GM18868 (cell line): ENCODE results near the gene OR56A4.
"Not testable (repeated sequence)": the region's sequence is repeated elsewhere in the genome, so short reads cannot be mapped to it uniquely, and the experiment has no call there.

Source experiments
- ATAC-seq: cut with Tn5 transposase; IDR thresholded peaks from one replicate; pipeline ENCODE4 v1.9.1; 2021; ENCODE audit warnings: mild to moderate bottlenecking, moderate library complexity; ENCODE audit not compliant: unreplicated experiment

Gene OR56A4

DNA sequence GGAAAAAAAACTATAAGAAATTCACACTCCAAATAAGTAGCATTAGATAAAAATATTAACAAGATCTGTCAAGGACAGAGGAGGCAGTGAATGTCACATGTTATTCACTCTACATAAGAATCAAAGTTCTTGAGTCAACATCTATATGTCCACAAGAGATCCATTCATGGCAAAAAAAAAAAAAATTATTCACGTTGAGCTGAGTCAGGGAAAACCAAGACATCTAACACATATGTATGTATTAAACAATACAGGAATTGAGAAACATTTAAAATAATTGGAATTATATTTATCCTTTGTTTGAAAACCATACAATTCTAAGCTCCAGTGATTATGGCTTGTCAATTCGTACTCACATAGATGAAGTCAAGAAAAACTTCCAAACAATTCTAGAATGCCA, 39.8 kb downstream of the OR56A4 start:
- ATAC-seq = no peak

DNA sequence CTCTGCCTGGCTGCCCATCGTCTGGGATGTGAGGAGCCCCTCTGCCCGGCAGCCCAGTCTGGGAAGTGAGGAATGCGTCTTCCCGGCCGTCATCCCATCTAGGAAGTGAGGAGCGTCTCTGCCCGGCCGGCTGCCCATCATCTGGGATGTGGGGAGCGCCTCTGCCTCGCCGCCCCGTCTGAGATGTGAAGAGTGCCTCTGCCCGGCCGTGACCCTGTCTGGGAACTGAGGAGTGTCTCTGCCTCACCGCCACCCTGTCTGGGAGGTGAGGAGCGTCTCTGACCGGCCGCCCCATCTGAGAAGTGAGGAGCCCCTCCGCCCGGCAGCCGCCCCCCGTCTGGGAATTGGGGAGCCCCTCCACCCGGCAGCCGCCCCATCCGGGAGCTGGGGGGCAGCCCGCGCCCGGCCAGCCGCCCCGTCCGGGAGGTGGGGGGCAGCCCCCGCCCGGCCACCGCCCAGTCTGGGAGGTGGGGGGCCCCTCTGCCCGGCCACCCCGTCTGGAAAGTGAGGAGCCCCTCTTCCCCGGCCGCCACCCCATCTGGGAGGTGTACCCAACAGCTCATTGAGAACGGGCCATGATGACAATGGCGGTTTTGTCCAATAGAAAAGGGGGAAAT, 45.9 kb downstream of the OR56A4 start:
- not testable (repeated sequence) for ATAC-seq

DNA sequence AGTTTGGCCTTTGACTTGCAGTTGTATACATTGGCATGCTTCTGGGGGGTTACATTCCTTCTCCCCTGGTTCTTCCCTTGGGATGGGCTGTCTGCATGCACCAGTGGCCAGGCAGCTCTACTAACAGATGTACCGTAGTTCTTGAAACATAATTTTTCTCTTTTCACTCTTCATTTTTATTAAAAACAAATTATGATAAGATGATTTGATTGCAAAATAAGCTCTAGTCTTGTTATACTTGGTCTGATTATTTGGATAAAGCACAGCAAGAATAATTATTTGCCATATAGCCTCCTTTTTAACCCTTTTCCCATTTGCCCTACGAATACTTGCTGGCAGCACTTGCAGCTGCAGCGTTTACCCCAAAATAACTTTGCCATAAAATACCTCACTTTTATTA, 51.2 kb downstream of the OR56A4 start:
- ATAC-seq = no peak
